ENCODE measurements around the gene PCDHGA1. TPM values are rescaled to one million over a fixed set of nuclear protein-coding genes. Genes with fewer than 3 reads are reported as not detected.

Gene PCDHGA1
- total and polyA plus RNA-seq, 9 of the 15 experiments (the other 6 are each of a cell fraction or from before 2014, with no cell fraction given), result 0.05 to 0.26 (median 0.18) TPM; not detected in 2

DNA sequence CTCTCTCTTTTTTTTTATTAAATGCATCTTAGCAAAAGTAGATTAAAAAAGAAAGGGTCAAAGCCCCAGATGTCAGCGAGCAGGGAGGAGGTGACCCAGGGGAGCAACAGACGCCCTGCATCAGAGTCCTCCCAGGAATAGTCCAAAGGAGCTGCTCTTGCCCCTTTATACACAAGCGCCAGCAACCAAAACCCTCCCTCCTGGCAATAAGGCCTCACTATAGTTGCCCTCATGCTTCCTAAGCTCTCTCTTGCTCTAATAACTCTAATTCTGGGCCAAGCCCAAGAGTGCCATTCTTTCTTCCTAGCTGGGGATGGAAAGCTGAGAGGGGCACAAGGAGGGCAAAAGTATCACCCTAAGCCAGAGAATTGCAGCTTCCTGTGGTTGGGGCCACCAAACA, 184.8 kb downstream of the PCDHGA1 start:
- POLR2A ChIA-PET, result interaction anchor here (0.6 to 1.8 kb wide), 7 partner anchors 20 to 195 kb away, joined by 3 to 7 read pairs (median 4); partner anchors contain the start of genes PCDHGC5 and TAF7
- Histone ChIP-seq H3K9me1 (ENCODE audit: control insufficient read depth, insufficient read depth, low read length) (peaks cover 8% of the 10 kb centered on the region), H4K20me1 (replicated peaks; ENCODE audit: control insufficient read depth, insufficient read depth, low read length) (no peaks in the 10 kb centered on the region), H2AFZ (ENCODE audit: low read depth, low read length) (no peak overlapping the region), H3K4me1 (replicated peaks in 1 of 2; ENCODE audit: control insufficient read depth in 2 of 2, insufficient read depth in 2 of 2, low read length in 2 of 2) (peaks cover 5 to 17% of the 10 kb centered on the region in 2 experiments; a peak in 3 of 5 replicates), H3K36me3 (ENCODE audit: control insufficient read depth, insufficient read depth, low read length) (peaks cover 71% of the 10 kb centered on the region), H3K79me2 (ENCODE audit: control insufficient read depth, insufficient read depth, low read length) (no peaks in the 10 kb centered on the region), H3K9ac (ENCODE audit: insufficient read depth in 1 of 2, low read depth in 2 of 2, low read length in 2 of 2) (no peak overlapping the region), H3K27me3 (ENCODE audit: control insufficient read depth in 2 of 2, insufficient read depth in 2 of 2, low read length in 2 of 2) (no peaks in the 10 kb centered on the region), H3K27ac (ENCODE audit: extremely low read depth, low read depth, low read length) (no peak overlapping the region), H3K4me3 (no peak overlapping the region), H3K4me2 (ENCODE audit: insufficient read depth, low read length) (no peak overlapping the region), H3K9me3 (replicated peaks; ENCODE audit: control insufficient read depth, insufficient read depth, low read depth, low read length) (no peaks in the 10 kb centered on the region)
- in situ Hi-C loops (cut with MboI) (no loop called here), intact Hi-C loops (cut with micrococcal nuclease) (loop anchor here (10.0 kb wide), 1 partner anchor 280 kb away; no protein-coding TSS in a partner anchor)
- 85% methylated on average over 1 of the region's 3 CpGs for WGBS (ENCODE audit: insufficient coverage, low coverage, missing lambda C conversion rate)
- DNase-seq (ENCODE audit: extremely low read depth in 1 of 4, low spot score in 3 of 4), result no peak
- ATAC-seq, result no peak
- CTCF ChIA-PET (ENCODE audit: low intra/inter-chr PET ratio), result interaction anchor here (1.2 kb wide), 1 partner anchor 141 kb away, joined by 3 read pairs; the partner anchor contains the start of gene PCDHGA6
- BruUV-seq (replicated peaks), result TSS peak; percentile 42
- FAIRE-seq, result no peak
- TF ChIP-seq ZNF175 (CRISPR knock-in tag; IDR thresholded peaks at IDR 0.05; ENCODE audit: low read depth), result no peak
- TF ChIP-seq HEY1 (CRISPR knock-in tag; IDR thresholded peaks at IDR 0.05; ENCODE audit: borderline replicate concordance), result no peak
- no peak for TF ChIP-seq ZNF696 (CRISPR knock-in tag; conservative IDR thresholded peaks at IDR 0.05)
- TF ChIP-seq, protein P1, sequence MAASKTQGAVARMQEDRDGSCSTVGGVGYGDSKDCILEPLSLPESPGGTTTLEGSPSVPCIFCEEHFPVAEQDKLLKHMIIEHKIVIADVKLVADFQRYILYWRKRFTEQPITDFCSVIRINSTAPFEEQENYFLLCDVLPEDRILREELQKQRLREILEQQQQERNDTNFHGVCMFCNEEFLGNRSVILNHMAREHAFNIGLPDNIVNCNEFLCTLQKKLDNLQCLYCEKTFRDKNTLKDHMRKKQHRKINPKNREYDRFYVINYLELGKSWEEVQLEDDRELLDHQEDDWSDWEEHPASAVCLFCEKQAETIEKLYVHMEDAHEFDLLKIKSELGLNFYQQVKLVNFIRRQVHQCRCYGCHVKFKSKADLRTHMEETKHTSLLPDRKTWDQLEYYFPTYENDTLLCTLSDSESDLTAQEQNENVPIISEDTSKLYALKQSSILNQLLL (CRISPR knock-in tag; IDR thresholded peaks at IDR 0.05; ENCODE audit: borderline replicate concordance), result no peak
- no peak for TF ChIP-seq ZNF717 (CRISPR knock-in tag; IDR thresholded peaks at IDR 0.05)
- TF ChIP-seq ZC3H11A (IDR thresholded peaks at IDR 0.05; ENCODE audit: low read depth, low read length), result no peak
- TF ChIP-seq EHMT2 (IDR thresholded peaks at IDR 0.05), result no peak
- TF ChIP-seq ZNF551 (CRISPR knock-in tag; IDR thresholded peaks at IDR 0.05), result no peak
- TF ChIP-seq ZEB2 (IDR thresholded peaks at IDR 0.05), result no peak
- no peak for TF ChIP-seq MTA2 (IDR thresholded peaks at IDR 0.05; ENCODE audit: low read depth)
- no peak for TF ChIP-seq ZBTB9 (CRISPR knock-in tag; IDR thresholded peaks at IDR 0.05)
- TF ChIP-seq YY1 (IDR thresholded peaks at IDR 0.05; ENCODE audit: borderline replicate concordance in 1 of 3, control insufficient read depth in 1 of 3, extremely low read depth in 1 of 3, insufficient read depth in 3 of 3, insufficient read length in 1 of 3, insufficient replicate concordance in 2 of 3, low read depth in 1 of 3, low read length in 2 of 3), result no peak
- TF ChIP-seq ZNF41 (CRISPR knock-in tag; conservative IDR thresholded peaks at IDR 0.05), result no peak
- TF ChIP-seq ARHGAP35 (IDR thresholded peaks at IDR 0.05; ENCODE audit: partially characterized antibody), result no peak
- TF ChIP-seq ELF2 (CRISPR knock-in tag; IDR thresholded peaks at IDR 0.05), result no peak
- no peak for TF ChIP-seq FOXP1 (CRISPR knock-in tag; IDR thresholded peaks at IDR 0.05)

All from K562 (cell line).